HG02884 (cell line): Measurements from ENCODE around the gene ACOXL.

Source experiments
- ATAC-seq: cut with Tn5 transposase; IDR thresholded peaks from one replicate; pipeline ENCODE4 v1.9.1; 2021; ENCODE audit warnings: mild to moderate bottlenecking, moderate library complexity; ENCODE audit not compliant: unreplicated experiment

The ACOXL gene

GRCh38 chr2:111145103-111145760, 412.9 kb downstream of the ACOXL start:
- no peak for ATAC-seq

DNA sequence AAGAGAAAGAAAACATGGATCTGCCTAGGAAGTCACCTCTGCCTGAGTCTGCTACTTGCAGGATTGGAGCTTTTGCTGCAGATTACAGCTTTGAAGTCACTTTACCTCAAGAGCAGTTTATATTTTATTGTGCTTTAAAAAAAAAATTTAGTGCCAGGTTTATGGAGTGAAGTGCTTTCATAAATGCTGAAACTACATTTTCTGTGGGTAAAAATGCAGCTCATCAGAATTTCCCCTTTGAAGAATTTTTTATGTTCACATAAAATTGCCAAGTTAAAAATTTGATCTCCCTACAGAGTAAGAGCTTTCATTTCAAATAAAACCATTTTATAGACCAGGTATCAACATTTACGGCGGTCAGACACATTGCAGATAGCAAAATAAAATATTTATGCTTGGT, 413.6 kb downstream of the ACOXL start:
- no peak for ATAC-seq

DNA sequence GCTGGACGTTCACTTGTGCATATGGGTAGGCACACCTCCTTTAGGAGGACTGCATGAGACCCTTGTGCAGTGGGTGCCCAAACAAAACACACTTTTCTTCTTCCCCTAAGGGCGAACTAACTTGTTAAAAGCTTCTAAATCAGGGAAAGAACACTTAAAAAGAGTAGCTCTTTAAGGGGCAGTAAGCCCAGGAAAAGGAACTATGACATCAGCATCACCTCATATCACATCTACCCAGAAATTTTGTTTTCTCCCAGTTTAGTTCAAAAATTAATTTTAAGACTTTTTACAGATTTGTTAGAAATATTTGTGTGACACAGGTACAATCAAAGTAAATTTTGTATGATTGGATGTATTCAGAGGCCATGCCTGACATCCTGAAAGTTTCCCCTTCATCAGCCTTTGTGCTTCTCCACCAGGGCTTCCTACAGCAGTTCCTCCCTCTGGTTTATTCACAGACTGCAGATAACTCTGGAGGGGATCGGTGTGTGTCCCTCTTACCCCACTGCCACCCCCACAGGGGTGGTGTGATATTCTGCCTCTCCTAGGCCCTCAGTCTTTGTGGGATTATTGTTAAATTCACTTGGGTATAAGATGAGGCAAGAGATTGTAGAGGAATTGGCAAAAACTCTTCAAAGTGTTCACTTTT, 416.0 kb downstream of the ACOXL start:
- ATAC-seq, result no peak

DNA sequence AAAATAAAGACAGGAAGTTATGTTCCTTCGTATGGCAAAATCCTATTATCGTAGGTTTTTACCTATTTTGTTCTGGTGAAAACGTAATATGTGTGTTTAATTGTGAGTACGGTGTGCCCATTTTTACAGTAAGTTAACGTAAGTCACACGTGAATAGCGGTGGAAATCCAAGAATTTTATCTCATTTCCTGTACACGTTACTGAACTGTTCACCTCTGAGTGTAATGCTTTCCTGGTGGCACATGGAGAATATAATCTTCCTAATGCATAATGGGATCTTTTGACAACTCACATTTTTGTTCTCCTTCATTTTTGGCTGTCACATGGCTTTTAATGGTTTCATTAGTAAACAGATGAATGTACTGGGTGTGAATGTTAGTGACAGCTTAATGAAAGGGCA, 416.6 kb downstream of the ACOXL start:
- ATAC-seq, result no peak

GRCh38 chr2:111149882-111150455, 417.6 kb downstream of the ACOXL start:
- ATAC-seq, result no peak

DNA sequence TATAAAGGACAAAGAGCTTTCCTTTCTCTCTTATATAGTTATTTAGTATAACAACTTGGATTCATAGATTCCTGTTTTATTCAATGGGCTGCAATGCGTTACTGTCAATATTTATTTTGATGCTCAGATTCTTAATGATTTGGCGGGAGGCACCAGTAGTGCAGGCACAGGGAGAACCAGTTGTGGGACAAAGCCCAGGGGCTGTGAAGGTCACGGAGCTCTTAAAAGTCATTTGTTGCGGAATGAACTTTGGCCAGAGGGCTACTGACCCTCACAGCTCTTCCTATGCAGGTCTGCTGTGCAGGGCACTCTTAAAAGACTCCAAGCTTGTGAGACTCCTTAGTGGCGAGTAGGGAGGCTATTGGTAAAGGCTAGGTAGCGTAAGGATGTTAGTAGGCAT, 422.4 kb downstream of the ACOXL start:
- ATAC-seq, result no peak

DNA sequence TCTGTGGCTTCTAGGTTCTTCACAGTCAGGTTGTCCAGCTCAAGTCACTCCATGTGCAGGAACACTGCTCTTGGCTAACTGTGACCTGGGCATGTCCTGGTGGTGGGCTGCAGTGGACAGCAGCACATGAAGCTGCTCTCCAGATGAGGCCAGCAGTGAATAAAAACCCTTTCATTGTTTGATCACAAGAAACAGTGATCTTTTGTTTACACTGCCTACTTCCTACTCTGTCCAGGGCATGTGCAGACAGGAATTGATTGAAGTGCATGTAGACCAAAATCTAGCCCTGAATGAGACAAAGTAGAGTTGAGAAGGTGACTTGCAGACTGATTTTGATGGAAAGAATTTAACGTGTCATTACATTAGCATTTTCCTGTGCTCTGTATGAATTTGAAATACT, 423.2 kb downstream of the ACOXL start:
- no peak for ATAC-seq

DNA sequence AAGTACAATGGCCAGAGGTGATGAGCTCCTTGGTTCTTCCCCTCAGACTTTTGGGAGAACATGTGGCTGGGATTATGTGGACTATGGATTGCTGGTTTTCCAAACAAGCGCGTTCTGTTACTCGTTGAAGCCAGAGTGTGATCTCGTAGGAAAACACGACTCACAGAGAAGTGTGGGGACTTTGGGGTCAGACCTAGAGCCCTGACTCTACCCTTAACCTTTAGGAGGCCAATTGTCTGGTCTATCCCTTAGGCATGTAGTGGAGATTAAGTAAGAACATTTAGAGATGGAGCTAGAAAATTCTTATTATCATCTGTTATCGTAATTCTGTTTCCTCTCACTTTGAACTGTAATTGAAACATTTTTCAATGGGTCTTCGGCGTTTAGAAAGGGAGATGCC, 424.2 kb downstream of the ACOXL start:
- ATAC-seq, result no peak

GRCh38 chr2:111157071-111157661, 424.8 kb downstream of the ACOXL start:
- peak; percentile 55 for ATAC-seq

DNA sequence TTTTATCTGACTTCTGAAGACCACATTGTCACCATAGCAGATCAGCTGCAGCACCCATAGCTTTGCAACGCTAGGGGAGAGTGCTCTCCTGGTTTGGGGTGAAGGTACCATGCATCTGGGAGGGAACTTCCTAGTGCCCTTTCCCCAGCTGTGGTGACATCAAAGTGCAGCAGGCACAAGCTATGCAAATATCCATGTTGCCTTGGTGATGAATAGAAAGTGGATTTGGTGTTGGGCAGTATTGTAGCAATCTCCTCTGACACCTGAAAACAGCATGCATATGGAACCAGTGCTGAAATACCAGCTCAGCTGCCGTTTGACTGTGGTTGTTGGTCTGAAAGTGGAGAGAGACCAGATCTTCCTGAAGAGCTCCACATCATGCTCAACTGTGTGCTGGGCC, 425.4 kb downstream of the ACOXL start:
- peak; percentile 42 for ATAC-seq

DNA sequence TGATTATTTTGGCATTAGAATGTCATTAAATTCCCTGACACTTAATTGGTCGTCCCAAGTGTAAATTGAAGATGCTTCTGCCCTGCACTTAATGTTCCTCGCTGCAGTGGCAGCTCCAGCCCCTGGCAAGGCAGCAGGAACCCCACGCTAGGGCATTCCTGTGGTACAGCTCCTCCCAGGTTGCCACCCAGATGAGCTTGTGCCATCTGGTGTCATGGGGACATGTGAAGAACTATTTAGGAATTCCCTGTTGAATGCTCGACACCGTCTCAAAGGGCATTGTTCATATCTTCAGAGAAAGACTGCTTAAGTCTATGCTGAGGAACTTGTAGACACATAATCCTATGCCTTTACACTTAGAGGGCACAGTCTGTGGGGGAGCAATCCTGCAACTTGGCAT, 427.3 kb downstream of the ACOXL start:
- no peak for ATAC-seq

GRCh38 chr2:111160758-111161157, 428.4 kb downstream of the ACOXL start:
- ATAC-seq, result no peak

DNA sequence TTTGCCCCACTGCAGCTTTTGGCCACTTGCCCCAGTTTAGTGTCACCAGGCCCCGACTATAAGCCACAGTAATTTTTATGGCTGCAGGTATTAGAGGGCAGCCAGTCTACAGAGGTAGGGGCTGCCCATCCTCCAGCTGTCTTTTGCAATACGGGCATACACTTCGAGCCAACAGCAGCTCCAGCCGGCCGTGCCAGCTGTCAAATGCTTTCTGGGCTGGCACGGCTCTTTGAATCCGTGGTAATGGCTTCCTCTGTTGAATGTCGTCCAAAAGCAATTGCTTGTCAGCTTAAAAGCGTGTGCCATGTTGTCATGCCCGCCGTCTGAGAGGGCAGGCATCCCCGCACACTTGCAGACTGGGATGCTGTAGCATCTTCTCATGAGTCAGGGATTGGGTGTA, 429.6 kb downstream of the ACOXL start:
- no peak for ATAC-seq

DNA sequence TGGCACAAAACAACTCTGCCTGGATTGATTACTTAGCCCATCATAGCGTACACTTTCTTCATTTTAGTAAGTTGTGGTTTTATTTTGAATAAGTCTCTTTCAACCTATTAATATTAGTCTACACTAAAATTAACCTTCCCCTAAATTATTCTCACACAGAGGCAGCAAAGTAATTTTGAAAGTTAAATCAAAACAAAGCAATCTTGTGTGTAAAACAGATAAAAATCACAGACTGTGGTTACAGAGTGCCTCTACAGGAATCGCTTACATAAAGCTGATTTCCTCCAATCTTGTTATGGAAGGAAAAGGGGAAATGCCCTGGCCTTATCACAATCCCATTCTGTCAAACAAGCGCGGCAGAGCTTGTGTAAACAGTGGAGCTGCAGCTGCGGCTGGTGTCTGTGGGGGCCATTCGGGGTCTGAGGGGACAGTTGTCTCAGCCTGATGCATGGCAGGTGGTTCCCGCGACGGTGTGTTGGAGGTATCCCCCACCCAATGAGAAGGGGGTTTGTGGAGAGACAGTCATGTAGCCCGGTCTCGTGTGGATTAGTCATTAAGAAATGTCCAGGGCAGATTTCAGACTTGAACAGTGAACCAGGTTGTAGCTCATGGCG, 430.5 kb downstream of the ACOXL start:
- ATAC-seq, result no peak

DNA sequence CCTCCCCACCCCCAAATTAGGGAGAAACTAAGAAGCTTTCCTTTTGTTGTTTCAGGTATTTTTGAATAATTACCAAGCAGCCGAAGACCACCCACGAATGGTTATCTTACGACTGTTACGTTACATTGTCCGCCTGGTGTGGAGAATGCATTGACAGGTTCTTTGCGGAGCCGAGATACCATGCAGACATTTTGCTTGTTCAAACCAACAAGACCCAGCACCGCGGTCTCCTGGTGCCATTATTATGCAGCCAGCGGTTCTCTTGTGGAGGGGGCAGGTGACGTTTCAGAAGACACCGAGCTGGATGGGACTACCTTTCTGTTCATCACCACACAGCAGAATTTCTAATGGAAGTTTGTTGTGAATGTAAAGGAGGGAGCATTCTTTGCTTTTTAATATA, 431.7 kb downstream of the ACOXL start:
- ATAC-seq, result no peak

GRCh38 chr2:111165084-111165483, 432.7 kb downstream of the ACOXL start:
- ATAC-seq, result no peak

- ATAC-seq, result no peak
These were observed 433.7 kb downstream of the ACOXL start for GRCh38 chr2:111166115-111166514.

DNA sequence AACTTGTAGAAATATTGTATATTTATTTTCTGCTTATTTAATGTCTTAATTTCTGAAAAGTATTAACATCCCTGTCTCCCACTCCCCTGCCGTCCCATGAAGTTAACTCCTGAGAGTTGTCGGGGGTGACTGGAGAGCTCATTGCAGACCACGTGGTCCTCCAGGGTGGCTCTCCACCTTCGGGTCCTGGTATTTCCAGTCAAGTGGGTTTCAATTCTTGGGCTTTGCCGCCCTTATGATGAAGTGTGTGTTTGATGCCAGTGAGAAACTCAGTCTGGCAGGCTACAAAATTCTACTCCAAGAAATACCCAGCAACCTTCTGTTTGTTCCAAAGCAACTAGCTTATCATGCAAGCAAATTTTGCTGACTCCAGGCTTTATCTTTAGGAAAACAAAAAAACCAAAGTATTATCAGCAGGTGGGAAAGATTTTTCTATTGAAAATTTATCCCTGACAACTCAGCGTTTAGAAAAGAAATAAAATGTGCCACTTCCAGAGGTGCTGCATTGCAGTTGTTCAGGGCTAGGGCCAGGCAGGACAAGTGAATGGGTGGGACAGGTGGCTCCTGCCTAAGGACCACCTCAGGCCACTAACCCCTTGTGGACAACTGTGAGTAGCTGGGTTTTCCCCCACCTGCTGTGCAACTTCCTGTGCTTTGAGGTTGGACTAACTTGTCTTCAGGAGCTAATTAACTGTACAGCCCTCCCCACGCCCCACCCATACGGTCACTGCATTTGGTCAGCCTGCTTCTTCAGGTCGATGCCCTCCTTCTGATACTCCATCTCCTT, 434.9 kb downstream of the ACOXL start:
- ATAC-seq, result no peak

GRCh38 chr2:111167863-111168162, 435.4 kb downstream of the ACOXL start:
- ATAC-seq, result no peak
